ENCODE data around the gene MKX. TPM values are rescaled to one million over a fixed set of nuclear protein-coding genes. Genes with fewer than 3 reads are reported as not detected.

MKX gene
- total and polyA plus RNA-seq, 2 experiments from 2014 or later: 36.2 to 44.1 TPM

- in situ Hi-C loops (cut with MboI): no loop called here
- H3K4me2 ChIP-seq (ENCODE audit: unreplicated experiment): no peak overlapping the region
- no peaks in the 10 kb centered on the region for H3K9me2 ChIP-seq (ENCODE audit: insufficient read depth)
- no peaks in the 10 kb centered on the region for H3K9me3 ChIP-seq (ENCODE audit: low read depth)
- no peak overlapping the region for H2AFZ ChIP-seq
- H3K4me3 ChIP-seq: no peak overlapping the region
- TF ChIP-seq EZH2phosphoT487 (IDR thresholded peaks at IDR 0.05; ENCODE audit: insufficient read depth, low read depth): no peak
- no peak for TF ChIP-seq EZH2 (IDR thresholded peaks at IDR 0.05; ENCODE audit: insufficient read depth, poor library complexity, severe bottlenecking)
- H3K79me2 ChIP-seq (ENCODE audit: insufficient read depth): peaks cover 17% of the 10 kb centered on the region
- 70 to 74% methylated on average over 4 of the region's 4 CpGs for WGBS, 2 experiments (ENCODE audit: low coverage in 1 of 2, low lambda C conversion rate in 2 of 2, missing lambda C conversion rate in 2 of 2)
- H3K36me3 ChIP-seq (ENCODE audit: low read depth): no peaks in the 10 kb centered on the region
- H3K27ac ChIP-seq: no peak overlapping the region
- no peak for DNase-seq
- no peak overlapping the region for H3K9ac ChIP-seq
- H4K20me1 ChIP-seq (ENCODE audit: insufficient read depth): no peaks in the 10 kb centered on the region
- peaks cover 14% of the 10 kb centered on the region for H3K27me3 ChIP-seq (replicated peaks; ENCODE audit: insufficient read depth)
- H3F3A ChIP-seq (ENCODE audit: insufficient read depth): no peaks in the 10 kb centered on the region
- H3K4me1 ChIP-seq (ENCODE audit: insufficient read depth): peaks cover 7% of the 10 kb centered on the region; the same call in 1 of the 2 replicates
Measured at GRCh38 chr10:27748601-27749000, 3.0 kb upstream of the MKX start.

DNA sequence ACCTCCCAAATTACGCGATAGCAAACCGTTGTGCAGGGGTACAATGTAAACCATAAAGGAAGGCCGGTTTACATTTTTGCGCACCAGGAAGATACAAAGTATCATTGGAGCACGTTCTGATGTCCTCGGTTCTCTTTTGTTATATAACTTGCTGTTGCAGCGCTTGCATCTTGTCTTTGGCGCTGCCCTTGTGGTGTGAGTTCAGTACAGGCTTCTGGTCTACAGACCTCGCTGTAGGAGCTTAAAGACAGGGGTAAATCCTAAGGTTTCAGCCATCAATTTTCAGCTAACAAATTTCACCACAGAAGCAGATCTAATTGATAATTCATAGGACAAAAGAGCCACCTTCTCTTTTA, 1.5 kb upstream of the MKX start:
- WGBS, 2 experiments (ENCODE audit: low coverage in 1 of 2, low lambda C conversion rate in 2 of 2, missing lambda C conversion rate in 2 of 2): 69 to 75% methylated on average over 10 of the region's 10 CpGs
- in situ Hi-C loops (cut with MboI): no loop called here
- DNase-seq: no peak

DNA sequence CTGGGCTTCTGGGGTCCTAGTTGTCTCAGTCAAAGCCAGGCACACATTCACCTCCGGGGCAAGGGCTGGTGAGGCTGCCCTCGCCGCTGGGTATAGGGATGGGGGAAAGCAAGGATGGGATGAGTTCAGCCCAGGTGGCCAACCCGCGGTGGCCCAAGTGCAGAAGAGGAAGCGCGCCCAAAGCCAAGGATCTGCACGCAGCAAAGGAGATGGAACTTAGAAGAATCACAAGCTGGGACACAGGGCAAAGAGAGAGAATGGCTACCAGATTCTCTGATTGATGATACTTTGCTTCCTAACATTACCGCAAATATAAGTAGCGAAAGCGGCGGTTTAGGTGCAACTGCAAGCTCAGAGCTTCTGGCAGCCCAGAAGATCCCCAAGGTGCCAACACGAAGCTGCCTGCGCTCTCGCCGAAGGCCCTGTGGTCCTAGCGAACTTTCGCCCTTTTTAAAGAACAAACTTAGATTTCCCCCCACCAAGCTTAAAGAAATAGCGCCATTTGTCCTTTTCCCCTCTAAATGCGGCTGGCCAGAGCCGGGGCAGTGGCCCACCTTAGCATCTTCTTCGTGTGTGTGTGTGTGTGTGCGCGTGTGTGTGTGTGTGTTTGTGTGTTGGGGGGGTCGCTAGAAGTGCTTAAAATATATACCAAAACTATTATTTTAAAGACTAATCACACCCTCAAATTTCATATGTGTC, 927 bp upstream of the MKX start:
- peak overlapping the region; percentile 87 for H3K9ac ChIP-seq
- peak overlapping the region; percentile 77 for H3K4me3 ChIP-seq
- in situ Hi-C loops (cut with MboI): no loop called here
- peaks cover 20% of the 10 kb centered on the region for H3K79me2 ChIP-seq (ENCODE audit: insufficient read depth)
- H4K20me1 ChIP-seq (ENCODE audit: insufficient read depth): no peaks in the 10 kb centered on the region
- H3K27ac ChIP-seq: 0 out of 2 replicates have a peak overlapping the region, but pooled peaks have one; percentile 17
- H2AFZ ChIP-seq: peak overlapping the region; percentile 80
- no peaks in the 10 kb centered on the region for H3K9me3 ChIP-seq (ENCODE audit: low read depth)
- no peaks in the 10 kb centered on the region for H3F3A ChIP-seq (ENCODE audit: insufficient read depth)
- TF ChIP-seq EZH2phosphoT487 (IDR thresholded peaks at IDR 0.05; ENCODE audit: insufficient read depth, low read depth) (no peak), EZH2 (IDR thresholded peaks at IDR 0.05; ENCODE audit: insufficient read depth, poor library complexity, severe bottlenecking) (no peak)
- whole genome bisulfite sequencing, 2 experiments (ENCODE audit: low coverage in 1 of 2, low lambda C conversion rate in 2 of 2, missing lambda C conversion rate in 2 of 2): 27 to 30% methylated on average over 25 of the region's 25 CpGs
- H3K4me1 ChIP-seq (ENCODE audit: insufficient read depth): peaks cover 7% of the 10 kb centered on the region; the same call in 1 of the 2 replicates
- no peaks in the 10 kb centered on the region for H3K36me3 ChIP-seq (ENCODE audit: low read depth)
- peak overlapping the region; percentile 91 for H3K4me2 ChIP-seq (ENCODE audit: unreplicated experiment)
- peak; percentile 40 for DNase-seq
- no peaks in the 10 kb centered on the region for H3K9me2 ChIP-seq (ENCODE audit: insufficient read depth)
- H3K27me3 ChIP-seq (replicated peaks; ENCODE audit: insufficient read depth): peaks cover 14% of the 10 kb centered on the region

More for the DNA sequence above, 1.5 kb upstream of the MKX start:
- Histone ChIP-seq H3K4me3 (0 out of 2 replicates have a peak overlapping the region, but pooled peaks have one; percentile 77), H4K20me1 (ENCODE audit: insufficient read depth) (no peaks in the 10 kb centered on the region), H2AFZ (no peak overlapping the region), H3K4me2 (ENCODE audit: unreplicated experiment) (no peak overlapping the region), H3K9ac (no peak overlapping the region), H3K27me3 (replicated peaks; ENCODE audit: insufficient read depth) (peaks cover 14% of the 10 kb centered on the region), H3K79me2 (ENCODE audit: insufficient read depth) (peaks cover 17% of the 10 kb centered on the region), H3K9me2 (ENCODE audit: insufficient read depth) (no peaks in the 10 kb centered on the region), H3F3A (ENCODE audit: insufficient read depth) (no peaks in the 10 kb centered on the region), H3K27ac (no peak overlapping the region), H3K4me1 (ENCODE audit: insufficient read depth) (peaks cover 7% of the 10 kb centered on the region; the same call in 1 of the 2 replicates), H3K36me3 (ENCODE audit: low read depth) (no peaks in the 10 kb centered on the region), H3K9me3 (ENCODE audit: low read depth) (no peaks in the 10 kb centered on the region)
- TF ChIP-seq EZH2 (IDR thresholded peaks at IDR 0.05; ENCODE audit: insufficient read depth, poor library complexity, severe bottlenecking) (no peak), EZH2phosphoT487 (IDR thresholded peaks at IDR 0.05; ENCODE audit: insufficient read depth, low read depth) (no peak)

DNA sequence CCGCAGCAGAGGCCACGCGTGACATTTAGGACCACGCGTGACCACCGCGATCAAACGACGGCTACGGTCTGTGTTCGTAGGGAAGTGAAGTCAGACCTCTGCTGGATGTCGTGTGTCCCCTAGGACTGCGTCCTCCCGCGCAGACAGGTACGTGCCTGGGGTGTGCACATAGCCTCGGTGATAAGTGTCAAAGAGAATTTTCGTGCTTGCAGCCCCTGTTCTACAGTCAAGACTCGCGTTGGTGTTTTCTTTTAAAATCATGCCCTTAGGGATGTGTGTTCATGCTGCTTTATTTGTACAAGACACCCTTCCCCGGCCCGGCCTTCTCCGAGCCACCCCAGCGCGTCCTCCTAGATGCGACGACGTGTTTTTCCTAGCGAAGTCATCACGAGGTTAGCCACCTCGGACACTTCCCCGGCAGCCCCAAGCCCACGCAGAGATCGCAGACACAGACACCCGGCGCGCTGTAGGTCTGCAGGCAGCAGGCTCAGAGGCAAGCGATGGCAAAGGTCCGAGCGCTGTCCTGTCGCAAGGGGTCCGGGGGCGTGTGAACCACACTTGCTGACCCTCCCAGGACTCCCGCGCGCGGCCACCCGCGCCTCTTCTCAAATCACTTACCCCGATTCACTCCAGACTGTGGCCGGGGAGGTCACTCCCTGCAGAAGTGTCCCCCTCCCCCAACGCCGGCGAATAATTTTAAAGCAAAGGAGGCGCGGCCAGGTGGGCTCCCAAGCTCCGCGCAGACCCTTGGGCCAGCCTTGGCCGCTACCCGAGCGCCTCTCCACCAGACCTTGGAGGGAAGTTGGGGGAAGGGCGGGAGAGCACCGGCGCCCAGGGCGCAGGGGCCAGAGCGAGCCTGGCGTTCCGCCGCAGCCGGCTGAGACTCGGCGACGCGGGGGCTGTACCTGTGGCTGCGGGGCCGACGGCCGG, 552 bp downstream of the MKX start:
- Histone ChIP-seq H3K79me2 (ENCODE audit: insufficient read depth) (peaks cover 31% of the 10 kb centered on the region), H3K9ac (peak overlapping the region; percentile 87), H2AFZ (peak overlapping the region; percentile 80), H3K9me2 (ENCODE audit: insufficient read depth) (no peaks in the 10 kb centered on the region), H3F3A (ENCODE audit: insufficient read depth) (no peaks in the 10 kb centered on the region), H3K27ac (0 out of 2 replicates have a peak overlapping the region, but pooled peaks have one; percentile 89), H3K9me3 (ENCODE audit: low read depth) (no peaks in the 10 kb centered on the region), H4K20me1 (ENCODE audit: insufficient read depth) (no peaks in the 10 kb centered on the region), H3K4me3 (peak overlapping the region; percentile 77), H3K4me1 (ENCODE audit: insufficient read depth) (peaks cover 7% of the 10 kb centered on the region; the same call in 1 of the 2 replicates), H3K27me3 (replicated peaks; ENCODE audit: insufficient read depth) (peaks cover 14% of the 10 kb centered on the region), H3K36me3 (ENCODE audit: low read depth) (peaks cover 10% of the 10 kb centered on the region; the same call in 1 of the 2 replicates), H3K4me2 (ENCODE audit: unreplicated experiment) (peak overlapping the region; percentile 91)
- in situ Hi-C loops (cut with MboI): no loop called here
- 2 to 4% methylated on average over 72 to 76 of the region's 78 CpGs for WGBS, 2 experiments (ENCODE audit: low coverage in 1 of 2, low lambda C conversion rate in 2 of 2, missing lambda C conversion rate in 2 of 2)
- TF ChIP-seq EZH2 (IDR thresholded peaks at IDR 0.05; ENCODE audit: insufficient read depth, poor library complexity, severe bottlenecking) (no peak), EZH2phosphoT487 (IDR thresholded peaks at IDR 0.05; ENCODE audit: insufficient read depth, low read depth) (no peak)
- DNase-seq: peak; percentile 65
